Ovary (tissue), 10 donors: ENCODE data around the gene SLC4A8. TPM values are rescaled to one million over a fixed set of nuclear protein-coding genes. Genes with fewer than 3 reads are reported as not detected.

ENCODE experiments used
- DNase-seq, 5 donors: peaks; one replicate each; pipeline ENCODE4 v3.0.0-alpha.2; 2019 to 2020
- H3K27ac ChIP-seq, 2 donors: fragments of 200-600 bp; one replicate each; pipeline versions ENCODE4 v1.5.1 to v1.8.0; 2019 to 2022
- H3K27me3 ChIP-seq: fragments of 200-600 bp; one replicate; pipeline ENCODE4 v1.8.0; 2022
- H3K36me3 ChIP-seq: fragments of 200-600 bp; sonication (generic); one replicate; pipeline ENCODE4 v1.5.1; 2019
- H3K4me1 ChIP-seq: one replicate; pipeline ENCODE4 v1.8.1; 2013; ENCODE audit warnings: mild to moderate bottlenecking, moderate library complexity; ENCODE audit not compliant: insufficient read depth
- H3K4me3 ChIP-seq: fragments of 200-600 bp; sonication (generic); one replicate; pipeline ENCODE4 v1.5.1; 2017
- H3K9me3 ChIP-seq, 2 donors: fragments of 200-600 bp in 1 of 2; sonication (generic) in 1 of 2; one replicate each; pipeline versions ENCODE4 v1.5.1 to v1.8.1; 2013 to 2019; ENCODE audit warnings: mild to moderate bottlenecking in 1 of 2, moderate library complexity in 1 of 2
- EP300 ChIP-seq: sonication (generic); formaldehyde crosslinking; IDR thresholded peaks from one replicate; pipeline ENCODE4 v1.6.1; 2017; ENCODE audit warnings: antibody characterized with exemption
- POLR2A ChIP-seq: fragments of 450-650 bp; IDR thresholded peaks from one replicate; pipeline ENCODE4 v1.6.1; 2017; ENCODE audit warnings: antibody characterized with exemption, mild to moderate bottlenecking, moderate library complexity
- WGBS, 3 donors: extraction: QIAGEN DNeasy Blood & Tissue Kit in 1 of 3; methylation state at CpG; one replicate each; pipeline versions ENCODE4 v1.1.5 to v1.1.7; 2013 to 2017; 5-methylcytosine and 5-hydroxymethylcytosine counted together
- intact Hi-C, 4 donors: fragments of 100-400 bp; cut with DNase I; formaldehyde crosslinking; loops; one replicate each; pipeline versions ENCODE4 v1.11.0 to v1.15.1; 2022 to 2023
- long read RNA-seq, 3 donors: library from polyadenylated mRNA in 2 of 3; unstranded in 2 of 3; transcript quantifications; one replicate each; pipeline ENCODE4 v2.0.0 and lab custom pipeline, GENCODE V29; 2021 to 2026
- polyA plus RNA-seq, 2 donors: library from polyadenylated mRNA; stranded (reverse); fragments of 200-250 nt in 1 of 2; fragments of 350-450 nt in 1 of 2; fragmentation: Illumina TruSeq in 1 of 2; extraction: RNeasy Lipid Tissue Mini Kit (QIAGEN cat#74804) in 1 of 2; gene quantifications; one replicate each; pipeline ENCODE4 v1.2.3, GENCODE V29; 2013 to 2014
- total RNA-seq, 7 donors: library from RNA; depleted of rRNA in 2 of 7; stranded (reverse); fragments of >200 nt in 2 of 7; fragmentation: NEBNext Ultra II Directional in 3 of 7; extraction: Animal tissue kit (Norgen Biotek cat#: 25700) in 3 of 7; gene quantifications; one replicate each; pipeline versions ENCODE4 v1.1.0 to v1.2.4, GENCODE V29; 2016 to 2023
- TF ChIP-seq, protein P1 (sequence below), 3 donors: fragments of 450-650 bp in 2 of 3; fragments of 200-600 bp in 1 of 3; IDR thresholded peaks; one replicate each; pipeline versions ENCODE4 v1.5.1 to v1.8.0; 2016 to 2022; ENCODE audit warnings: antibody characterized with exemption in 3 of 3, mild to moderate bottlenecking in 1 of 3
- donor health status: DM: no; HTN: no; CAD: no; lungs with moderate emphysema.
- donor health status: DM: no; HTN: no; CAD: no.
- donor health status: Bipolar disorder and iron deficiency.
- donor health status: DM: yes; HTN: yes; CAD: no.
- donor health status: DM: no; HTN: no; CAD: no.
- donor health status: DM: yes; HTN: yes; CAD: no.

SLC4A8 gene
- total RNA-seq, result 10 to 100 TPM in 4 of 7 donors, 1 to 10 TPM in 3; 4.7 to 18.5 (median 10.6) TPM
- polyA plus RNA-seq, result 1 to 10 TPM; 1.5 to 4.7 TPM
- long read RNA-seq, donor 1, partial matches to known transcripts, result 4 of 12 reads
- long read RNA-seq, donor 1, other reads (novel, unspliced or antisense), result 8 of 12 reads
- long read RNA-seq, donor 2, partial matches to known transcripts, result 6 of 9 reads
- long read RNA-seq, donor 2, other reads (novel, unspliced or antisense), result 0 of 9 reads
- long read RNA-seq, donor 3, full-length matches to known transcripts, result 3 of 10 reads
- long read RNA-seq, donor 3, partial matches to known transcripts, result 1 of 10 reads
- long read RNA-seq, donor 3, other reads (novel, unspliced or antisense), result 6 of 10 reads

DNA sequence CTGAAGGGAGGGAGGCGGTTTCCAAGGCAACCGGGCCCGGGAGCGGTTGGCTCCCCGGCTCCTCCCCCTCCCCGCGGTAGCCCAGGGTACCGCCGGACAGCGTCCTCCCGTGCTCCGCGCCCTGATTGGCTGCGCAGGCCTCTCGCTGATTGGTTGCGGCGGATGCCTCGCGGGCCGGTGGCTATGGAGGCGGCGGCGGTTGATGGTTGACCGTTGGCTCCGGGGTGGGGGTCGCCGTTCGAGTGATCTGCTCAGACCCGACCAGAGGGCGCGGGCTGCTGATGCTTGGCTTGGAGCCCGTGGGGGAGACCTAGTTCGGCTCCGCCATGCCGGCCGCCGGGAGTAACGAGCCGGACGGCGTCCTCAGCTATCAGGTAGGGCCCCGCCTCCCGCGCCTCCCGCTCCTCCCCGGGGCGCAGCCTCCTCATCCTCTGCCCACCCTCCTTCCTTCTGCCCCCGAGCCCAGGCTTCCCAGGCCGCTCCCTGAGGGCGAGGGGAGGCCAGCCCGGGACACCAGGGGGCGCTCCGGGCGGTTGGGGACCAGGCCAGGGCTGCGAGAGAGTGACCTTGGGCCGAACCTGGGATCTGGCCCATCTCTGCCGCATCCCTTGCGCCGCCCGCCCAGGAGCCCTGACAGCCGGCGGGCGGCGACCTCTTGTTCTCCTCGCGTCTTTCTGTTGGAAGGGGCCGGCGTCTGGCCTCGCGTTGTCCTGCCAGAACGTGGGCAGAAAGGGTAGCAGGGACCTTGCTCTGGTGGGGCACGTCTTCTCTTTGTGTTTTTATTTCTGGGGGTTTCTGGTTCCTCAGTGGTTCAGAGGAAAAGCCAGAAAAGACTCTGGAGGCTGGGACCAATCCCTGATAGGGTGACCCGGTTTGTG is at the start of gene SLC4A8:
Gene SLC4A8 (plus strand): TSS at position 170 of the 878 bp plus-strand sequence. CDS start 157 bp downstream, at position 327.
- DNase-seq, result peak; percentile 93 to 97 (median 96)
- Histone ChIP-seq H3K9me3 (no peaks in the 10 kb centered on the region), H3K27me3 (no peaks in the 10 kb centered on the region), H3K4me1 (no peaks in the 10 kb centered on the region), H3K27ac (peak within 1 kb of the TSS in 1 of 2 donors; percentile 34), H3K36me3 (no peaks in the 10 kb centered on the region), H3K4me3 (peak within 1 kb of the TSS; percentile 44)
- intact Hi-C loops, result loop anchor here in 1 of 4 donors (5.0 kb wide), 1 partner anchor 107 kb away; no protein-coding TSS in a partner anchor
- TF ChIP-seq, protein P1, sequence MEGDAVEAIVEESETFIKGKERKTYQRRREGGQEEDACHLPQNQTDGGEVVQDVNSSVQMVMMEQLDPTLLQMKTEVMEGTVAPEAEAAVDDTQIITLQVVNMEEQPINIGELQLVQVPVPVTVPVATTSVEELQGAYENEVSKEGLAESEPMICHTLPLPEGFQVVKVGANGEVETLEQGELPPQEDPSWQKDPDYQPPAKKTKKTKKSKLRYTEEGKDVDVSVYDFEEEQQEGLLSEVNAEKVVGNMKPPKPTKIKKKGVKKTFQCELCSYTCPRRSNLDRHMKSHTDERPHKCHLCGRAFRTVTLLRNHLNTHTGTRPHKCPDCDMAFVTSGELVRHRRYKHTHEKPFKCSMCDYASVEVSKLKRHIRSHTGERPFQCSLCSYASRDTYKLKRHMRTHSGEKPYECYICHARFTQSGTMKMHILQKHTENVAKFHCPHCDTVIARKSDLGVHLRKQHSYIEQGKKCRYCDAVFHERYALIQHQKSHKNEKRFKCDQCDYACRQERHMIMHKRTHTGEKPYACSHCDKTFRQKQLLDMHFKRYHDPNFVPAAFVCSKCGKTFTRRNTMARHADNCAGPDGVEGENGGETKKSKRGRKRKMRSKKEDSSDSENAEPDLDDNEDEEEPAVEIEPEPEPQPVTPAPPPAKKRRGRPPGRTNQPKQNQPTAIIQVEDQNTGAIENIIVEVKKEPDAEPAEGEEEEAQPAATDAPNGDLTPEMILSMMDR (IDR thresholded peaks at IDR 0.05), result peak; percentile 31 to 75 (median 45)
- TF ChIP-seq EP300, result no peak
- WGBS, 3 donors, result 1% methylated on average over 54 to 73 of the region's 73 CpGs

DNA sequence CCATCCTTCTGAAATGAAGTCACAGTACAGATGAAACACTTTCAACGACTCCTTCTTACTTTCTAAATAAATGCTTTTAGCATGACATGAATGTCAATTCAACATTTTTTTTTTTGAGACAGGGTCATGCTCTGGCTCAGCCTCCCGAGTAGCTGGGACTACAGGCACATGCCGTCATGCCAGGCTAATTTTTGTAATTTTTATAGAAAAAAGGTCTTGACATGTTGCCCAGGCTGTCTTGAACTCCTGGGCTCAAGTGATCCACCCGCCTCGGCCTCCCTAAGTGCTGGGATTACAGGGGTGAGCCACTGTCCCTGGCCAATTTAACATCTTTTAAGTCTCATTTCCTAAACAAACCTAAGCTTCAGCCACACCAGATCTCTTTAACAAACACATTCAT is 49.8 kb upstream of the SLC4A8 start:
- TF ChIP-seq, protein P1 (IDR thresholded peaks at IDR 0.05), result no peak
- TF ChIP-seq POLR2A (no peak), EP300 (no peak)
- H3K27me3 ChIP-seq, result no peaks in the 10 kb centered on the region
- no peak overlapping the region for H3K4me3 ChIP-seq
- no peaks in the 10 kb centered on the region for H3K9me3 ChIP-seq
- no peak overlapping the region for H3K27ac ChIP-seq
- DNase-seq, result no peak
- H3K4me1 ChIP-seq, result peaks cover 3% of the 10 kb centered on the region
- 79 to 84% (median 80%) methylated on average over 5 of the region's 5 CpGs for WGBS, 3 donors
- intact Hi-C loops, result no loop called here
- no peaks in the 10 kb centered on the region for H3K36me3 ChIP-seq

DNA sequence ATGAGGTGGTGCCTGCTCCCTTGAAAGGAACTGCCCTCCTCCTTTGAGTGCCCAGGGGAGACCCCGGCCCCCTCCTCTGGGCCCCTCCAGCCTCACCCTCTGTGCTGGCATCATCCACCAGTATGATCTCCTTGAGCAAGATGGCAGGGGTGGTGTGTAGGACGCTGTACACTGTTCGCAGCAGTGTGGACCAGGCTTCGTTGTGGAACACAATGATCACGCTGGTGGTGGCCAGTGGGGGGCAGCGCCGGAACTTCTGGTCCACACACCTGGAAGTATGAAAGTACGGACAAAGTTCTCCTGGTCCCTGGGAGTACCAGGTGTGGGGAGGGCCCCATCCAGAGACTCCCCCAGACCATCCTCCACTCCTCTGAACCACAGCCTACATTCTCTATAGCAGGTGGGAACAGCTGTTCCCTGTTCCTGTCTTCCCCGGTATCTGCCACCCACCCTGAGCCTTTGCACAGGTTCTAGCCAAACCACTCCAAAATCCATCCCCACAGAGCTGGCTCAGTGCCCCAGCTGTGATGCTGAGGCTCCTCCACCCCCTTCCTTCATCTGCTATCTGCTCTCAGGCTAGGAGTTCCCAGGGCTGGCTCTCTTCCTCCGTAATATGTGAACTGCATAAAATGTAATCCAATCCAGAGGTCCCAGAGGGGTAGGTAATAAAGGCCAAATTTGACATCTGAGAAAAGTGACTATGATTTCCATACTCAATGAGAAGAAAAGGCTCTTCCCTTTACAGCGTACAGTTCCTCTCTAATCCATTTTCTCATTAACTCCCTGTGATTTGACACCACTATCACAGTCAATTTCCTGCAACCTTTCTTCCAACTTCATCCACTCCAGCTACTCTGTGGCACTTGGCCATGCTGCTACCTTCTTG is 47.3 kb upstream of the SLC4A8 start:
- Histone ChIP-seq H3K4me3 (no peak overlapping the region), H3K27ac (no peak overlapping the region), H3K9me3 (no peaks in the 10 kb centered on the region), H3K36me3 (no peaks in the 10 kb centered on the region), H3K4me1 (no peaks in the 10 kb centered on the region), H3K27me3 (no peaks in the 10 kb centered on the region)
- intact Hi-C loops, result no loop called here
- TF ChIP-seq, protein P1 (IDR thresholded peaks at IDR 0.05), result no peak
- no peak for TF ChIP-seq EP300
- 34 to 44% (median 38%) methylated on average over 11 of the region's 11 CpGs for WGBS, 3 donors
- peak in 4 of 5 donors; percentile 47 to 80 (median 64) for DNase-seq

DNA sequence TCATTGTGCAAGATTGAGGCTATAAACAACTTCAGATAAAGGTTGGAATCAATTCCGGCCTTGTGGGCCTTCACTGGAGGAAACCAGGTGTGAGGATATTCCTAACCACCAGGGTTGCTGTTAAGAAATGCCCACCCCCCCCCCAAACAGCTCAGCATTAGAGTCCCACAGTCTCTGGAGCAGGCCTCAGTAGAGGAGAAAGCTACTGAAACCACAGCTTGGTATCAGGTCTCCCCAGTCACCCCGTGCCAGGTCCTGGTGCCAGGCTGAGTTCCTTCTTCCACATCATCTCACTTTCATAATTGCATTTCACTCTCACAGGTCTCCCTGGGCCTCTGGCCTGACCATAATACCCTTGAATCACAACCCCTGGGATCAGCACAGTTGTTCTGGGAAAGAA is 45.9 kb upstream of the SLC4A8 start:
- Histone ChIP-seq H3K36me3 (no peaks in the 10 kb centered on the region), H3K4me3 (no peak overlapping the region), H3K27ac (no peak overlapping the region), H3K4me1 (no peaks in the 10 kb centered on the region), H3K27me3 (no peaks in the 10 kb centered on the region), H3K9me3 (no peaks in the 10 kb centered on the region)
- 93 to 97% (median 95%) methylated on average over 2 of the region's 2 CpGs for WGBS, 3 donors
- DNase-seq, result no peak
- TF ChIP-seq POLR2A (no peak), EP300 (no peak)
- TF ChIP-seq, protein P1 (IDR thresholded peaks at IDR 0.05), result no peak
- intact Hi-C loops, result no loop called here
